GM20431 (cell line): ENCODE data around the gene GRK5.
"Not testable (repeated sequence)": the region's sequence is repeated elsewhere in the genome, so short reads cannot be mapped to it uniquely, and the experiment has no call there.

Experiments used
- in situ Hi-C: fragments of 300-500 bp; cut with MseI, MboI; formaldehyde crosslinking; loops from one replicate; pipeline ENCODE4 v1.15.0; 2020; ENCODE audit warnings: low sequenced_read_pairs; ENCODE audit not compliant: unreplicated experiment

The GRK5 gene

DNA sequence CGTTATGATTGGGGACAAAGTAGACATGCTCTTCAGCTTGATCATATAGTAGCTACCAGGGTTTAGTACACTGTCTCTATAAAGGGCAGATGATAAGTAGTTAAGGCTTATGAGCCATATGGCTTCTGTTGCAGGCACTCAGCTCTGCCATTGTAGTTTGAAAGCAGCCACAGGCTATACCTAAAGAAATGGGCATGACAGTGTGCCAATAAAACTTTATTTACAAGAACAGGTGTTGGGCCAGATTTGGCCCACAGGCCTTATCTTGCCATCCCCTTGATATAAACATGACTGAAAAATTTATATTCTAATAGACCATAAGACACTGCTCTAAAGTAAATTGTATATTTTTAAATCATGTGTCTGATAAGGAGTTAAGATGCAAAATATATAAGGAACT lies 36.6 kb downstream of the GRK5 start:
- in situ Hi-C loops = no loop called here

DNA sequence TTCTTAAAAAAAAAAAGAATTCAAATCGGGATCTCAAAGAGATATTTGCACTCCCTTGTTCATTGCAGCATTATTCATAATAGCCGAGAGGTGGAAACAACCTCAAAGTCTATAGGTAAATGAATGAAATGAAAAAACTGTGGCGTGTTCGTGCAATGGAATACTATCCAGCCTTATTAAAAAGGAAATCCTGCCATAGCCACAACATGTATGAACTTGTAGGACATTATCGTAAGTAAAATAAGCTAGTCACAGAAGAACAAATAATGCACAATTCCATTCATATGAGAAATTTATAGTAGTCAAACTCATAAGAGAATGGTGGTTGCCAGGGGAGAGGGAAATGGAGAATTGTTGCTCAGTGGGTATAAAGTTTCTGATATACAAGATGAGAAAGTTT lies 37.9 kb downstream of the GRK5 start:
- in situ Hi-C loops = no loop called here

DNA sequence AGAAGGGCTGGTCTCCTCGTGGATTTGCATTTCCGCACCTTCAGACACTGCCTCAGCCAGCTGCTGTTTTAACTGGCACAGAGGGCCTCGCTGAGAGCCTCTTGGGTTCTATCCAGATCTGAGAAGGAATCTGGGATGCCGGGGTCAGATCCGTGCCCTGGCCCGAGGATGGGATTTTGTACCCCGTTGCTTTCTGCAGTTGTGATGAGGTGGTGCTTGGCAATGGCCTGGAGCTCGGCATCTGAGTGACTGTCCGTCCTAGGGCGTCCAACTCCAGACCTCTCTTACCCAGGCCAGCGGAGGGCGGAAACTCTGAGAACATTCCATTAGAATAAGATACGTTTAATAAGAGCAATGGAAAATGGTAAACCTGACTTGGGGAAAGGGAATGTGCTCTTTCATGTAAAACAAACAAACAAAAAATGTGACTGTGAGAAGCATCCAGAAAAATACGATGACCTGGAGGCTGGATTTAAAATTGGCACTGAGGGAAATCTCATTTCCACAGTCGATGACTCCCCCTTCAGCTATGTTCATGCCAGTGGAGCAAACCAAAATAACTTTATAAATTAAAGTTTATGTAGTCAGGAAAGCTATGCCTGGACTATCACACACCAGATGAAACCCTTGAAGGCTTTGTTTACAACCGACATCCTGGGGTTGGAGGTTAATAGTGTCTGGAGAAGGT lies 39.6 kb downstream of the GRK5 start:
- in situ Hi-C loops = no loop called here

DNA sequence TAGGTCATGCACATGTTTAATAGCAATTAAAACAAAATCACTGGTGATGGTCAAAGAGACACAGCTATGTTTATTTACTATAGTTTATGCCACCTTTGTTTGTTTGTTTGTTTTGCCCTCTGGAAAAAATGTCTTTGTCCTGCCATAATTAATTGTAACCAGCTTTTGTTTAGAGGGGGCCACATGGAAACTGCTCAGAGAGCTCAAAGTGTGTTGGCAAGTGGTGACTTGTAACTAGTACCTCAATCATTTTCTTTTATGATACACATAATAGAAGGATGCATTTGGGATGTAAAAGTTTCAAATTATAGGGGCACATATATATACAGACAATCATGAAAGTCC lies 40.2 kb downstream of the GRK5 start:
- in situ Hi-C loops = no loop called here

DNA sequence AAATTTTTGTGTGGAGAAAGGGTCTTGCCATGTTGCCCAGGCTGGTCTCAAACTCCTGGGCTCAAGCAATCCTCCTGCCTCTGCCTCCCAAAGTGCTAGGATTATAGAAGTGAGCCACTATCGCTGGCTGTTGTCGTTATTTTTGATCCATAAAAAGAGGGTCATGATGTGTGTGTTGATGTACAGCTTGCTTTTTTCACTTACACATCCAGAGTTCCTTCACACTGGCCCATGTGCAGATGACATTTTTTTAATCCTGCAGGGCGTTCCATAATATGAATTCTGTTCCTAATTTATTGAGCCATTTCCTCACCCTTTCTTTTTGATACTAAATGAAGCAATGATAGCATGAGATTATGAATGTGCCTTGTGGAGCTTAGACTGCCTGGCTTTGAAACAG lies 40.8 kb downstream of the GRK5 start:
- in situ Hi-C loops = no loop called here

DNA sequence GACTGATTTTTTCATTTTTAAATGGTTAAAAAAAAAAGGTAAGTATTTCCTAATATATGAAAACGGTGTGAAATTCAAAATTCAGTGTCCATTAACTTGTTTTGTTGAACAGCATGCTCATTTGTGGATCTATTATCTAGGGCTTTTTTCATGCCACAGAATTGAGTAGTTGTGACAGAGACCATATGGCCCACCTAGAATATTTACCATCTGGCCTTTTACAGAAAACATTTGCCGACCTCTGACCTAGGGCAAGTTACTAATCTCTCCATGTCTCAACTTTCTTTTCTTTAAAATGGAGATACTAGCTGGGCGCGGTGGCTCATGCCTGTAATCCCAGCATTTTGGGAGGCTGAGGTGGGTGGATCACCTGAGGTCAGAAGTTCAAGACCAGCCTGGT lies 41.3 kb downstream of the GRK5 start:
- in situ Hi-C loops = no loop called here

DNA sequence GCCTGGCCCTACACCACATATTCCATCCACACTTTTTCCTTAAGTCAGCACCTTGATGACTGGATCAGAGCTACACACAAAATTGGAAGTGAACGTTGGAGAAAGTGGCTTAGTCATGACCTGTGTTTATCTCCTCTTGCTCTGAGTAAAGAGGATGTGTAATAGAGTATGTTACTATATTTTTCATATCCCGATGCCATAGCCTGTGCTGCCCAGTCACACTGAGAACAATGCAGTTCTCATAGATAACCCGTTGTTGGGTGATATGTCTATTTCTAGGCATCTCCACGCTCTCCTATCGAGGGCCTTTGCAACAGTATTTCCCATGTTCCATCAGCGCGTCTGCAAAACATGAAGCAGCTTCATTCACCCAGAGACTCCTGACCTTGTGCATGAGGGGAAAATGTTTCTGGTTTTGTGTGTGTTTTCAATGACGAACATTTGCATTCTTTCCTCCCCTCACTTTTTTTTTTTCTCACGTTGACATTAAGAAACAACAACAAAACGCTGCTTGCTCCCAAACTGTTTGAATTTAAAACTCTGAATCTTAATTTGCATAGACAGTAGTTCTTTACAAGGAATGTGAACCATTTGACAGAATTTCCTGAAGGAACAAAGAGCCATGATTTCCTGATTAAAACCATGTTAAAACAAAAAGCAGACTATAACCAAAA lies 43.4 kb downstream of the GRK5 start:
- in situ Hi-C loops = no loop called here

DNA sequence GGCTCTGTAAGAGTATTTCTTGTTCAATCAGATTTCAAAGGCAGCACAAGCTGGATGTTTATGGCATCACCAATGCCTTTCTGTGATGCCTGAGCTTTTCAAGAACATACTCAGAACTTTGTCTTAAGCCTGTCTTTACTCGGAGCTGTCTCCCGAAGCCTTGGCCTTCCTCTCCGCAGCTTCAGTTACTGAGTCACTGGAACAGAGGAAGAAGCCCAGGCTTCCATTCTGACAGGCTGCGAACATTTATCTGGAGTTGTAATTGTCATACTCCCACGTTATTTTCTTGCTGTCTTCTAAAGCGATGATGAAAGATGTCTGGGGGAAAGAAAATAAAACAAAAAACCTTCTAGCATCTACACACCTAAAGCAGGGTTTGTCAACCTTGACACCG lies 43.9 kb downstream of the GRK5 start:
- in situ Hi-C loops = no loop called here

DNA sequence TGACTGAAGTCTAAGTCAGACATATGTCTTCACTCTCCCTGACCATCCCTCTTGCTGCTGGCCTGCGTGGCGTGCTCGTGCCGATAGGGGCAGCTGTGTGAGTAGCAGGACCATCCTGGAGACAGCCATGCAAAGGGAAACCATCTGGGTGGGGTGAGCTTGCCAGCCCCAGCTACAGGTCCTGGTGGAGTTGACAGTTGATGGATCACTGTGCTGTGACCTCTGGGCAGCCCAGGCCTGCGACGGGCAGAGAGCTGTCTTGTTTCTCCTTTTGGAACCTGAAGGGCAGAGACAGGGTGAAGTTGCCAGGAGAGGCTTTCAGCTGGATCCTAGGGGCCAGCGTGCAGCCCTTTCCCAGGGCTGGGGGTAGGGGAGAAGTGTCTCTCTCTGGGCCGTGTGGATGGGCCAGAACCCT lies 44.7 kb downstream of the GRK5 start:
- in situ Hi-C loops = no loop called here

DNA sequence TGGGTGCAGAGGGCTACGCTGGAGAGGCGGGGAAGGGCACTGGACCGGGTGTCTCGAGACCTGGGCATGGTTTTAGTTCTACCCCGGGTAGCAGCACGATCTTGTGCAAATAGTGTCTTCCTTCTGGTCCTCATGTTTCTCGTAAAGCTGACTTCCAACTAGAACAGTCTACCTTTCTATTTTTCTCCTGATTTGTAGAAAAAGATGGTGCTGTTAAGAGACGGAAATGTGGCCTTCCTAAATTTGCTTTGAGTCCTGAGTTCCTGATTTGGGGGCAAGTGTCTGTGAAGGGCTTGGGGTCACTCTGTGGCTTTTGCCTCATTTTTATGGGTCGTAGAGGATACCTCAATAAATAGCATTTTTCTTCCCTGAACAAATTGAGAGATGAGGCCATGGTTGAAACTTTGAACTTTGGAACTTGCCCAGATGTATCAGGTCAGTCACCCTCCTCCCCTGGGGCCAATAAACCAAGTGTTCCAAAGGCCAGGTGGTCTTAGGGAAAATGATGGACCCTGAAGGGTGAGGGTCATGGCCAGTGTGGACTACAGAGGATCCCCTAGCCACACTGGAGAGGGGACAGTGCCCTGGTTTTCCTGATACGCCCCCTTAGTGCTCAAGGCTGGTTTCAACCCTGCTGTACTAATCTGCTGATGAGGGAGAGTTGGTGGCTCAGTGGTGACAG lies 45.2 kb downstream of the GRK5 start:
- in situ Hi-C loops = no loop called here

DNA sequence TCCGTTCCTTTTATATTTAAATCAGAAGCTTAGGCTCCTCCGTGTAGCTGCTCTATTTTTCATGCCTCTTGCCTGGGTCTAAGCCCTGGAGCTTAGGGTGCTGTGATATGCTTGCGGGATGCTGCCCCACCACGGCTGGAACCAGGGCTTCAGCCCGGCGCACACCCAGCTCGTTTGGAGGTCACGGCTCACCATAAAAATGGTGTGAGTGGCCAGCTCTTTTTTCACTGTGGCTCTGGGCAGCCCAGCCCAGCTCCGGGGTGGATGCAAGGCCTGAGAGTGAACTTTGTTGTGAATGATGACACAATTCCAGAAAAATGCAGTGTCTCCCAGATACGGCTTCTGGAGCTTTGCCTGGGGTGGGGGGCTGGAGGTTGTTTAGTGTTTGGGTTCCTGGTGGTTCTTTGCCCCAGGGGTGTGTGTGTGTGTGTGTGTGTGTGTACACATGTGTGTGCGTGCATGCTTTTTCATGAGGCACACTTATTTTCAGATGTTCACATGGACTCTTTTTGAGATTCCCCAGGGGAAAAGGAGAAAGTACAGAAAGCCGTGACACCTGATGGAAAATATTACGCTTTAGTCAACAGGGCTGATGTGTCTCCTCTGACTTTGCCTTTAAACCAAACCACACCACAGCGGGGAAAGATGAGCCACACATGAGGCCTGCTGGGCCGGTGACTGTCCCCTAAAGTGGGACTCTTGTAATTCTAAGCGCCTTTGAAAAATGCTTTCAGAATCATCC lies 46.2 kb downstream of the GRK5 start:
- in situ Hi-C loops = no loop called here

DNA sequence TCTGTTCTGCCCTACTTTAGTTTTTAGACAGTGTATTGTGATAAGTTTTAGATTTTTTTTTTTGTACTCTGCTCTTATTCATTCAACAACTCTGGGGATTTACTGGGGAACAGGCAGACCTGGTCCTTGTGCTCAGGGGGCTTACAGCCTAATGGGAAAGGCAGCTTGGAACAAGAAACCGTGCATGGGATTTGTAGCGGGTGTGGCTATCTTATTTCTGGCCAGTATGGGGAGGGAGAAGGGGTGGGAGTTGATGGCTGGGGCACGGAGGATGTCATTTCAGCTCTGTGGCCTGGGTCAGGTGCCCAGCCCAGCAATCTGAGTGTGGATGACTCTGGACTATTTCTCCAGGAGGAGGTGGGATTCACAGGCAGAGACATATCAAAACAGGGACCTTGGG lies 47.0 kb downstream of the GRK5 start:
- in situ Hi-C loops = no loop called here

DNA sequence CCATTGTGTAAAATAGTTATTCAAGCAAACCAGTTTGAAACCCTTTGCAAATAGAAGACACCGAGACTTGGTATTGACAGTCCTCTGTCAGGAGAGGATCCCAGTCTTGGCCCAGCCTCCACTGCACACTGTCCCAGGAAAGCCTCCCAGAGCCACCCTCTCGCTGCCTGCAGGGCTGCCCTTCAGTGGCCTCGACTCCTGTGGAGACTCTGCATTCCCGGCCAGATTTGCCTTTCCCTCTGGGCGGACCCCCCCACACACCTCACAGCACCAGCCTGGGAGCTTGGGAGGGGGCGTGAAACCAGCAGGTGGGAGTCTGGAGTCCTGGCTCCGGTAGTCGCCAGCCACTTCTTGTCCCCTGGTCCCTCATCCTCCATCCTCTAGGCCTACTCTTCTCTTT lies 48.7 kb downstream of the GRK5 start:
- in situ Hi-C loops = no loop called here

DNA sequence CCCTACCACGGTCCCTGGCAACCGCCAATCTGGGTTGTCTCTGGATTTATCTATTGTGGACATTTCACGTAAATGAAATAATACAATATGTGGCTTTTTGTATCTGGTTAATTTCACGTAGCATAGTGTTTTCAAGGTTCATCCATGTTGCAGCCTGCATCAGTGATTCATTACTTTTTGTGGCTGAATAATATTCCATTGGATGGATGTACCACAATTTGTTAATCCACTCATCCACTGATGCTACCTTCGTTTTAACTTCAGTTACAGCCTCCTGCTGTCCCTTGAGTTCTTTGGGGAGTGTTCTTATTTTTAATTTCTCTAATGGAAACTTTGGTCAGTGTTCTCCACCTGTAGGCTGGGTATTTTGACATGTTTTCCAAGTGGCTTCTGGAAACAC lies 49.5 kb downstream of the GRK5 start:
- in situ Hi-C loops = no loop called here

DNA sequence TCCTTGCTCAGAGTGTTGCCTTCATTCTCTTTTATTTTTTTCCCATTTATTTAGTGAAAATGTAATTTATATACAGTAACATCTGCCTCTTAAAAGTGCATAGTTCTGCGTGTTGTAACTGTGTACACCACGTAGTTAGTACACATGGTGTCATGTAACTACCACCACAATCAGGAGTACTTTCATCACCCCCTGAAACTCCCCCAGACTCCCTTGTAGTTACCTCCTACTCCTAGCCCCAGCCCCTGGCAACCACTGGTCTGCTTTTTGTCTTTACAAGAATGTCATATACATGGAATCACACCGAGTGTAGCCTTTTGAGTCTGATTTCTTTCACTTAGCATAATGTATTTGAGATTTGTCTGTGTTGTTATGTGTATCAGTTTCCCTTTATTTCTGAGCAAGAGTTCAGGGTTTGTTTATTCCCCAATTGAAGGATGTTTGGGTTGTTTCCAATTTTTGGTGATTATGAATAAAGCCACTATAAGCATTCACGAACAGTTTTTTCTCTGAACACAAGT lies 50.6 kb downstream of the GRK5 start:
- in situ Hi-C loops = no loop called here

DNA sequence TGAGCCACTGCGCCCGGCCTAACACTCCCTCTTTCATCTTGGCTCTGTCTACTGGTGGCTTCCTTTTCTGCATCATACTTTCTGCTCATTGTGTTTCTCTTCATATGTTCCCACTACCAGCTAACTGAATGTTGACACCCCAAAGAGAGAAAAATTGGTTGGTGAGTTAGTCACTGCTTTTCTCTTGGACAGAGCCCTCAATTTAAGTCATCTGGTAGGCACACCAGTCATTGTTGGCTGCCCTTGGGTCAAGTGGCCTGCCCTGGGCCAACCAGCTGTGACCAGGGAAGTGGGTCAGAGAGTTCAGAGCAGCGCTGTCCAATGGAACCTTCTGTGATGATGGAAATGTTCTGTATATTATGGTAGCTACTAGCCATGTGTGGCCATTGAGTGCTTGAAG lies 52.0 kb downstream of the GRK5 start:
- in situ Hi-C loops = no loop called here

DNA sequence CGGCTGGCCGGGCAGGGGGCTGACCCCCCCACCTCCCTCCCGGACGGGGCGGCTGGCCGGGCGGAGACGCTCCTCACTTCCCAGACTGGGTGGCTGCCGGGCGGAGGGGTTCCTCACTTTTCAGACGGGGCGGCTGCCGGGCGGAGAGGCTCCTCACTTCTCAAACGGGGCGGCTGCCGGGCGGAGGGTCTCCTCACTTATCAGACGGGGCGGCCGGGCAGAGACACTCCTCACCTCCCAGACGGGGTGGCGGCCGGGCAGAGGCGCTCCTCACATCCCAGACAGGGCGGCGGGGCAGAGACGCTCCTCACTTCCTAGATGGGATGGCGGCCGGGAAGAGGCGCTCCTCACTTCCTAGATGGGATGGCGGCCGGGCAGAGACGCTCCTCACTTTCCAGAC lies 53.6 kb downstream of the GRK5 start:
- in situ Hi-C loops = not testable (repeated sequence)

DNA sequence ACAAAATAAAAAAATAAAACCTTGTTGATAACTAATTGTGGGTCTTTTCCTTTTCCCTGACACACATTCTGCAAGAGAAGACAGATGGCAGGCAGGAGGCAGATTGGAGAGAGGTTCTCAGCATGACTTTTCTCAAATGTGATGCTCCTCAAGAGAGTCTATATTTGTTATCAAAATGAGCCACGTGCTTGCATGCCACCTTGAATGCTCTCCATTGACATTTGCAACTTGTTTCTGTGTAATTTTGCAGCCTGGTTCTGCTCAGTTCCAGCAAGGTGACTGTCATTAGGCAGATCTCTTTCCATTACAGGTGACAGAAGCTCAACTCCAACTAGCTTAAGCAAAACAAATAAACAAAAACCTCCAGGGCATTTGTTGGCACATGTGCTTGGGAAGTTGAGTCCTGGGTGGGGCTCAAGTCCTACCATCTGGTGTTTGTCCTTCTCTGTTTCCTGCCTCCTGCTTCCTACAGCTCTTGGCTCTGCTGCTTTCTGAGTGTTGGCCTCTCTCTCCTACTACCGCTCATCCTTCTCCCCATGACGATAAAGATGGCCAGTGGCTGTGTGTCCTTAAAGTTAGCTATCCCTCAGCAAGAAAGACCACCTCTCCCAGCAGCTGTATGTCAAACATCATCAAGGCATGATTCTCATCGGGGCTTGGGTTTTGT lies 56.7 kb downstream of the GRK5 start:
- in situ Hi-C loops = no loop called here

DNA sequence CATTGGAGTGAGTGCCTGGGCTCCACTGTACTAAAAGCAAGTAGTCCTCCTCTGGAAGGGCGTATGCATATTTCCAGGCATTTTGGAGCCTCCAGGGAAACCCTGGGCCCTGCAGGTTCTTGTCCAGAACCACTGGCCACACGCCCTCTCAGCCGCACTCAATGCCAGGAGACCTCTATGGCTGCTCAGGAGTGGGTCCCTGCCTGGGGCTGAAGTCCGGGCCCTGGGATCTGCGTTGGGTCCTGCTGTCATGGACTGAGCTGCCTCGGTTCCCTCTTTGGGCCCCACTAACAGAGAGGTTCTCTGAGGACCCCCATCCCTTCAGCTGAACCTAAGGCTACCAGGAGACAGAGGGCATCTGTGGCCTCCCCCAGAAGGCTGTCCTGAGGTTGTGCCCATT lies 58.3 kb downstream of the GRK5 start:
- in situ Hi-C loops = no loop called here

DNA sequence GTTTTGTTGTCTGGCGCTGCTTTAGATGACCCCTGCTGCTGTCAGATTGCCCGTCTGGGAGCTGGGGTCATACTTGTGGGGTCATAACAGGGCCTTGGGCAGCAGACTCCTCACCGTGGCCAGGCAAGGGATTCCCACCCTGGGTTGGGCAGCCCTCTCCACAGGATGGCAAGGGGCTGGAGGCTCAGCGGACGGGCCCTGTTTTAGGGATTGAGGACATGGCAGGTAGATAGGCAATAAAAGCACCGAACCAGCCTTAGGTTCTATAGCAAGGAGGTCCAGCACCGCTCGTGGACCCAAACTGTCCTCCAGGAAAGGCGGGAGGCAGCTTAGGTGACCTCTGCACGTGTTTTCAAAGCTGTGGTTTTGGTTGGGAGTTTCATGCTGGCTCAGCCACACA lies 60.0 kb downstream of the GRK5 start:
- in situ Hi-C loops = no loop called here
